ENCODE data around the gene SASS6. TPM values are rescaled to one million over a fixed set of nuclear protein-coding genes. Genes with fewer than 3 reads are reported as not detected.

Gene SASS6
- polyA plus RNA-seq, 1 donor from 2014 or later: 6.4 TPM

GRCh38 chr1:100100202-100100601 lies 32.5 kb downstream of the SASS6 start:
- no peaks in the 10 kb centered on the region for H3K36me3 ChIP-seq (ENCODE audit: insufficient read depth, low read length)
- H3K9ac ChIP-seq (ENCODE audit: low read length): no peak overlapping the region
- no peaks in the 10 kb centered on the region for H3F3A ChIP-seq (ENCODE audit: insufficient read depth, low read length, poor library complexity, severe bottlenecking)
- H3K9me3 ChIP-seq (ENCODE audit: low read length): no peaks in the 10 kb centered on the region
- TF ChIP-seq SMC3 (conservative IDR thresholded peaks at IDR 0.05; ENCODE audit: poor library complexity) (no peak), MXI1 (conservative IDR thresholded peaks at IDR 0.05; ENCODE audit: poor library complexity, severe bottlenecking) (no peak), POLR2AphosphoS5 (IDR thresholded peaks at IDR 0.05) (no peak), CTCF (IDR thresholded peaks at IDR 0.05; ENCODE audit: poor library complexity, severe bottlenecking) (no peak), TAF1 (IDR thresholded peaks at IDR 0.05; ENCODE audit: low read depth) (no peak), REST (IDR thresholded peaks at IDR 0.05; ENCODE audit: borderline replicate concordance) (no peak), EP300 (conservative IDR thresholded peaks at IDR 0.05; ENCODE audit: poor library complexity, severe bottlenecking) (no peak), EZH2 (IDR thresholded peaks at IDR 0.05; ENCODE audit: borderline replicate concordance, insufficient read depth, low read length, poor library complexity, severe bottlenecking) (no peak), RAD21 (conservative IDR thresholded peaks at IDR 0.05) (no peak)
- H3K9me2 ChIP-seq (ENCODE audit: insufficient read depth, low read length): no peaks in the 10 kb centered on the region
- H3K27ac ChIP-seq (ENCODE audit: low read length): no peak overlapping the region
- no peaks in the 10 kb centered on the region for H4K20me1 ChIP-seq (ENCODE audit: insufficient read depth)
- no peak overlapping the region for H3K4me2 ChIP-seq (ENCODE audit: low read length)
- no peaks in the 10 kb centered on the region for H3K79me2 ChIP-seq (replicated peaks; ENCODE audit: insufficient read depth, low read length)
- no peaks in the 10 kb centered on the region for H3K27me3 ChIP-seq (ENCODE audit: insufficient read depth, low read depth, low read length)
- no peak overlapping the region for H3K4me3 ChIP-seq (ENCODE audit: low read length)
- H2AFZ ChIP-seq (ENCODE audit: low read depth, low read length): no peak overlapping the region

GRCh38 chr1:100090471-100090870 lies 42.3 kb downstream of the SASS6 start:
- Histone ChIP-seq H3K27me3 (ENCODE audit: insufficient read depth, low read depth, low read length) (no peaks in the 10 kb centered on the region), H3K36me3 (ENCODE audit: insufficient read depth, low read length) (no peaks in the 10 kb centered on the region), H3K4me3 (ENCODE audit: low read length) (no peak overlapping the region), H3K9me2 (ENCODE audit: insufficient read depth, low read length) (no peaks in the 10 kb centered on the region), H2AFZ (ENCODE audit: low read depth, low read length) (no peak overlapping the region), H4K20me1 (ENCODE audit: insufficient read depth) (no peaks in the 10 kb centered on the region), H3K79me2 (replicated peaks; ENCODE audit: insufficient read depth, low read length) (no peaks in the 10 kb centered on the region), H3K9ac (ENCODE audit: low read length) (no peak overlapping the region), H3K27ac (ENCODE audit: low read length) (no peak overlapping the region), H3K9me3 (ENCODE audit: low read length) (no peaks in the 10 kb centered on the region), H3F3A (ENCODE audit: insufficient read depth, low read length, poor library complexity, severe bottlenecking) (no peaks in the 10 kb centered on the region), H3K4me2 (ENCODE audit: low read length) (no peak overlapping the region)
- TF ChIP-seq REST (IDR thresholded peaks at IDR 0.05; ENCODE audit: borderline replicate concordance) (no peak), CTCF (IDR thresholded peaks at IDR 0.05; ENCODE audit: poor library complexity, severe bottlenecking) (no peak), EP300 (conservative IDR thresholded peaks at IDR 0.05; ENCODE audit: poor library complexity, severe bottlenecking) (no peak), POLR2AphosphoS5 (IDR thresholded peaks at IDR 0.05) (no peak), TAF1 (IDR thresholded peaks at IDR 0.05; ENCODE audit: low read depth) (no peak)

All from neural cell (in vitro differentiated cells).